AG09319 (cell line): Measurements from ENCODE around the gene GASK1B.

ENCODE experiments used
- DNase-seq: peaks from one replicate; pipeline ENCODE4 v3.0.0-alpha.2; 2010; ENCODE audit warnings: low read depth; ENCODE audit errors: extremely low read depth
- CTCF ChIP-seq: IDR thresholded peaks from 2 replicates; pipeline ENCODE4 v1.5.1; 2011; ENCODE audit warnings: low read depth, mild to moderate bottlenecking, inconsistent platforms, low read length, moderate library complexity

GASK1B gene

DNA sequence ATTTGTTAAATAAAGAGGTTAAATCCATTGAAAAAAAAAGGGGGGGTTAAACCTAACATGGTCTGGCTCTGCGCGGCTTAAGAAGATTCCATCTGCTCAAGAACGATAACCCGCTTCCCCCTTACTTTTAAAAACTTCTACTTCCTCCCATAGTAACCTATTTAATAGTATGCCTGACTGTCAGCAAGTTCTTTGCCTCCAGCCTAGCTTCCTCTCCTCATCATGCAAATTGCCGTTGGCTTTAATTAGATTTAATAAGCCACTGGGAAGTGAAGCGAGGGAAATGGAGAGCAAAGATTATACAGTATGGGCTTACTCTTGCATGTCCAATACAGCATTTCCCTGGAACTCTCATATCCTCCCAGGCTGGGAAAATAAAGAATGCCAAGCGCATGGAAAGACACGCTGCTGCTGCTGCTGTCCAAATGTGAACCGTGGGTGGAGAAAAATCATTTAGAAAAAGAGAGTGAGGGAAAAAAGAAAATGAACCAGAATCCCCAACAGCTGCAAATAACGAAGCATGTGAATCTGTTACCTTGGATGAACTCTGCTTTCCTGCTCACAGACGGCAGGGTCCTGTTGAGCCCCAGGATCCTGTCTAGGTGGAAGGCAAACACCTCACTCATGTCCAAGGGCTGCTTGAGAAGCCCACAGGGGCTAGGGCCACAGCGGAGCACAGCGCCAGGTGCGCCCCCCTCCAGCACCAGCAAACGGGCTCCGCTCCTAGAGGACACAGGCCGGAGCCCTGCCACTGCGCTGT lies 2.7 kb downstream of the GASK1B start:
- no peak for DNase-seq

GRCh38 chr4:158169506-158169905 lies 3.3 kb downstream of the GASK1B start:
- no peak for DNase-seq
- no peak for TF ChIP-seq CTCF

More for the DNA sequence above, 2.7 kb downstream of the GASK1B start:
- no peak for TF ChIP-seq CTCF

GRCh38 chr4:158168606-158169005 lies 4.2 kb downstream of the GASK1B start:
- TF ChIP-seq CTCF: no peak
- no peak for DNase-seq

DNA sequence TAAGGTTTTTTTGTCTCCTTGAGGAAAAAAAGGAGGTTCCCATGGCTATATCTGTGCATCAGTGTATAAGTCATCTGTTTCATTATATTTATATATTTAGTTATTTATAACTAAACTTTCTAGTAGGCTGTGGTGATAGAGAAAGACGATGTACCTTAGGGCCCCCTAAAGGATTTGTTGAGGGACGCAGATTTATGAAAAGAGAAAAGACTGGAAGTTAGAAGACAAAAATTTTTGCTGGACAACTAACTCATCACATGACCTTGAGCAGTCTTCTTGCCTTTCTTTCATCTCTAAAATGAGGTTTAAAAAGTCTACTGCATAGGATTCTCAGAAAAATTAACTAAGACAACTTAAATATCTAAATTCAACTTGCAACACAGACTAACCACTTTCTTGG lies 6.1 kb downstream of the GASK1B start:
- no peak for DNase-seq
- no peak for TF ChIP-seq CTCF

- no peak for DNase-seq
- no peak for TF ChIP-seq CTCF
Observed at GRCh38 chr4:158164768-158165213, 8.0 kb downstream of the GASK1B start.

DNA sequence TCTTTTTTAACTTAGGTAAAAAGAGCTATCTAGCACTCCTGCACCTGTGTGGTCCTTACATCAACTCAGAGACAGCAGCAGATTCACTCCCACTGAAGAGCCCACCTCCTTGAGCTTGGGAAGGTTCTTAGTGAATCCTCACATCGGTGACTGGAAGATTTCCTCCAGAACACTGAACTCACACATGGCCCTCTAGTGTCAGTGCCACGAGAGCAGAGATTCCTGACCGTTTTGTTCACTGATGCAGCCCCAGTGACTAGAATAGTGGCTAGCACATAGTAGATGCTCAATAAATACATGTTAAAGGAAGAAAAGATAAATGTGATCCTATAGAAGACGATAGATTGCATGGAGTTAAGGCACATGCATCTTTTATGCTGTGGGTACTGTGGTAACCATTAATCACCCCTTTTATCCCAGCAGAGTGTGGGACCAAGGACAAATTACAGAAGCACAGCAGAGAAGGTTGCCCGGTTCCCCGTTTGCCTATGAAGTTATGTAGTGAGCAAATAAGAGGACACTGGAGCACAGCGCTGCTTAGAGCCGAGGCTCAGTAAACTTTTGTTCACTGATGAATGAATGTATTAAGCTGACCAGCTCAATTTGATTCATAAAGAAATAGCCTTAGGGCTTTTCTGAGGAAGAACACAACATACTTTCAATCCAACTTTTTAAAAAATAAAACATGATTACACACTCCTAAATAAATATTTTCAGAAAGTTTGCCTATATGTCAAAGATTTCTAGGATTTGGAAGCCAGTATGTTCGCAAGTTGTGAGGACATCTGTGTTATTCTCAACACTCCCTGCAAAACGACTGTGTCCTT lies 8.7 kb downstream of the GASK1B start:
- DNase-seq: no peak
- TF ChIP-seq CTCF: no peak

- TF ChIP-seq CTCF: no peak
- DNase-seq: no peak
Observed at GRCh38 chr4:158162631-158163030, 10.2 kb downstream of the GASK1B start.
